ENCODE results near the gene C16orf78. TPM values are rescaled to one million over a fixed set of nuclear protein-coding genes. Genes with fewer than 3 reads are reported as not detected.

The C16orf78 gene
- polyA plus RNA-seq, 1 donor from 2014 or later, result not detected

- Histone ChIP-seq H3K27ac (ENCODE audit: low read length) (no peak overlapping the region), H2AFZ (ENCODE audit: low read depth, low read length) (no peak overlapping the region), H3K27me3 (ENCODE audit: insufficient read depth, low read depth, low read length) (no peaks in the 10 kb centered on the region), H4K20me1 (ENCODE audit: insufficient read depth) (no peaks in the 10 kb centered on the region), H3K36me3 (ENCODE audit: insufficient read depth, low read length) (no peaks in the 10 kb centered on the region), H3K4me3 (ENCODE audit: low read length) (no peak overlapping the region), H3K4me2 (ENCODE audit: low read length) (no peak overlapping the region), H3F3A (ENCODE audit: insufficient read depth, low read length, poor library complexity, severe bottlenecking) (no peaks in the 10 kb centered on the region), H3K9ac (ENCODE audit: low read length) (no peak overlapping the region), H3K79me2 (replicated peaks; ENCODE audit: insufficient read depth, low read length) (no peaks in the 10 kb centered on the region), H3K9me3 (ENCODE audit: low read length) (no peaks in the 10 kb centered on the region), H3K9me2 (ENCODE audit: insufficient read depth, low read length) (no peaks in the 10 kb centered on the region)
- no peak for TF ChIP-seq REST (IDR thresholded peaks at IDR 0.05; ENCODE audit: borderline replicate concordance)
- TF ChIP-seq SMC3 (conservative IDR thresholded peaks at IDR 0.05; ENCODE audit: poor library complexity), result no peak
- TF ChIP-seq EZH2 (IDR thresholded peaks at IDR 0.05; ENCODE audit: borderline replicate concordance, insufficient read depth, low read length, poor library complexity, severe bottlenecking), result no peak
- TF ChIP-seq MXI1 (conservative IDR thresholded peaks at IDR 0.05; ENCODE audit: poor library complexity, severe bottlenecking), result no peak
- no peak for TF ChIP-seq EP300 (conservative IDR thresholded peaks at IDR 0.05; ENCODE audit: poor library complexity, severe bottlenecking)
- TF ChIP-seq RAD21 (conservative IDR thresholded peaks at IDR 0.05), result no peak
- TF ChIP-seq CTCF (IDR thresholded peaks at IDR 0.05; ENCODE audit: poor library complexity, severe bottlenecking), result no peak
- TF ChIP-seq POLR2AphosphoS5 (IDR thresholded peaks at IDR 0.05), result no peak
- TF ChIP-seq TAF1 (IDR thresholded peaks at IDR 0.05; ENCODE audit: low read depth), result no peak
Measured at GRCh38 chr16:49439050-49439449, 65.4 kb downstream of the C16orf78 start.

DNA sequence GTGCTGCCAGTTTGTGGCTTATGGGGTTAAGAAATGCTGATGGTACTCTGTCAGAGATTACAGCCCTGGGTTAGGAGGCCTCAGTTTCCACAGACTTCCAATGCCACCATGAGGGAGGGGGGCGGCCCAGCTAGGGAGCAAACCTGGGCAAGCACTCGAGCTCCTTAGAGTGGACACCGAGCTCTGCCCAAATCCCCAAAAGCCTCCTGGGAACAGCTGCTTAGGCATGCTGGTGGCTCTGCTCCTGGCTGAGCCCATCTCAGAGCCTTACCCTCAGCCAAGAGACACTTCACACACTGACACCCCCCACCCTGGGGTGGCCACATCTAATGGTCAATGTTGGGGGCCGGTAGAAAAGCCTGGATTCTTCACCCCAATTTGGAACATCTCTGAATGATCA lies 66.1 kb downstream of the C16orf78 start:
- Histone ChIP-seq H3K27ac (ENCODE audit: low read length) (no peak overlapping the region), H4K20me1 (ENCODE audit: insufficient read depth) (no peaks in the 10 kb centered on the region), H3K27me3 (ENCODE audit: insufficient read depth, low read depth, low read length) (no peaks in the 10 kb centered on the region), H3K9ac (ENCODE audit: low read length) (no peak overlapping the region), H3K36me3 (ENCODE audit: insufficient read depth, low read length) (no peaks in the 10 kb centered on the region), H3K9me3 (ENCODE audit: low read length) (no peaks in the 10 kb centered on the region), H2AFZ (ENCODE audit: low read depth, low read length) (no peak overlapping the region), H3F3A (ENCODE audit: insufficient read depth, low read length, poor library complexity, severe bottlenecking) (no peaks in the 10 kb centered on the region), H3K79me2 (replicated peaks; ENCODE audit: insufficient read depth, low read length) (no peaks in the 10 kb centered on the region), H3K9me2 (ENCODE audit: insufficient read depth, low read length) (no peaks in the 10 kb centered on the region), H3K4me3 (ENCODE audit: low read length) (no peak overlapping the region), H3K4me2 (ENCODE audit: low read length) (no peak overlapping the region)
- TF ChIP-seq CTCF (IDR thresholded peaks at IDR 0.05; ENCODE audit: poor library complexity, severe bottlenecking) (no peak), SMC3 (conservative IDR thresholded peaks at IDR 0.05; ENCODE audit: poor library complexity) (no peak), TAF1 (IDR thresholded peaks at IDR 0.05; ENCODE audit: low read depth) (no peak), MXI1 (conservative IDR thresholded peaks at IDR 0.05; ENCODE audit: poor library complexity, severe bottlenecking) (no peak), EZH2 (IDR thresholded peaks at IDR 0.05; ENCODE audit: borderline replicate concordance, insufficient read depth, low read length, poor library complexity, severe bottlenecking) (no peak), EP300 (conservative IDR thresholded peaks at IDR 0.05; ENCODE audit: poor library complexity, severe bottlenecking) (no peak)

Measured in neural cell (in vitro differentiated cells).